Mesenchymal stem cell (in vitro differentiated cells and primary cell): ENCODE data around the gene SPOCK2.

ENCODE experiments used
- DNase-seq: peaks from one replicate; pipeline ENCODE4 v3.0.0-alpha.2; 2013
- H2AFZ ChIP-seq: one replicate; pipeline ENCODE4 v1.6.1; 2013; ENCODE audit warnings: low read depth, mild to moderate bottlenecking, control low read depth, inconsistent platforms, low read length, moderate library complexity
- H2AK5ac ChIP-seq: 2 replicates; pipeline ENCODE4 v1.6.1; 2013; ENCODE audit warnings: low read length, moderate library complexity, mild to moderate bottlenecking, inconsistent platforms; ENCODE audit not compliant: severe bottlenecking
- H2BK120ac ChIP-seq: one replicate; pipeline ENCODE4 v1.6.1; 2013; ENCODE audit warnings: low read depth, mild to moderate bottlenecking, inconsistent platforms, low read length, moderate library complexity
- H2BK12ac ChIP-seq, 2 experiments: one replicate each; pipeline ENCODE4 v1.6.1; 2013; ENCODE audit warnings: inconsistent platforms in 2 of 2, low read length in 2 of 2, mild to moderate bottlenecking in 2 of 2, moderate library complexity in 2 of 2, control low read depth in 1 of 2
- H2BK15ac ChIP-seq: one replicate; pipeline ENCODE4 v1.6.1; 2013; ENCODE audit warnings: mild to moderate bottlenecking, low read depth, inconsistent platforms; ENCODE audit not compliant: poor library complexity, severe bottlenecking
- H2BK5ac ChIP-seq: 2 replicates; pipeline ENCODE4 v1.6.1; 2013; ENCODE audit warnings: low read depth, mild to moderate bottlenecking, low read length, control low read depth, inconsistent platforms; ENCODE audit not compliant: poor library complexity, severe bottlenecking
- H3K14ac ChIP-seq, 2 experiments: one replicate each; pipeline ENCODE4 v1.6.1; 2013; ENCODE audit warnings: inconsistent platforms in 2 of 2, low read length in 2 of 2, control low read depth in 1 of 2, mild to moderate bottlenecking in 1 of 2, moderate library complexity in 1 of 2
- H3K18ac ChIP-seq, 2 experiments: one replicate each; pipeline ENCODE4 v1.6.1; 2013; ENCODE audit warnings: inconsistent platforms in 2 of 2, low read length in 2 of 2, control low read depth in 1 of 2, low read depth in 1 of 2, mild to moderate bottlenecking in 1 of 2
- H3K23ac ChIP-seq, 2 experiments: one replicate each; pipeline ENCODE4 v1.6.1; 2013; ENCODE audit warnings: inconsistent platforms in 2 of 2, low read length in 2 of 2, mild to moderate bottlenecking in 2 of 2, moderate library complexity in 2 of 2, control low read depth in 1 of 2
- H3K27ac ChIP-seq: 2 replicates; pipeline ENCODE4 v1.5.1; 2013; ENCODE audit warnings: mild to moderate bottlenecking, moderate library complexity, low read length, control low read depth, inconsistent platforms; ENCODE audit not compliant: poor library complexity, severe bottlenecking
- H3K27me3 ChIP-seq, 2 experiments: 2 replicates each; pipeline versions ENCODE4 v1.6.1 to v1.7.0; 2013; ENCODE audit warnings: low read length in 2 of 2, mild to moderate bottlenecking in 2 of 2, moderate library complexity in 2 of 2, control low read depth in 1 of 2, inconsistent platforms in 1 of 2; ENCODE audit not compliant: control insufficient read depth in 1 of 2, insufficient read depth in 1 of 2
- H3K36me3 ChIP-seq, 2 experiments: 2 replicates each; pipeline versions ENCODE4 v1.6.1 to v1.7.0; 2013; ENCODE audit warnings: low read length in 2 of 2, control low read depth in 1 of 2, inconsistent platforms in 1 of 2, low read depth in 1 of 2, mild to moderate bottlenecking in 1 of 2; ENCODE audit not compliant: insufficient read depth in 2 of 2, control insufficient read depth in 1 of 2
- H3K4ac ChIP-seq, 2 experiments: one replicate each; pipeline ENCODE4 v1.6.1; 2013; ENCODE audit warnings: inconsistent platforms in 2 of 2, low read length in 2 of 2, mild to moderate bottlenecking in 2 of 2, moderate library complexity in 2 of 2, control low read depth in 1 of 2, low read depth in 1 of 2
- H3K4me1 ChIP-seq: 2 replicates; pipeline ENCODE4 v1.6.1; 2013; ENCODE audit warnings: low read depth, low read length, control low read depth; ENCODE audit not compliant: control insufficient read depth, insufficient read depth
- H3K4me2 ChIP-seq: 2 replicates; pipeline ENCODE4 v1.6.1; 2013; ENCODE audit warnings: low read length, mild to moderate bottlenecking, inconsistent platforms; ENCODE audit not compliant: poor library complexity, severe bottlenecking
- H3K4me3 ChIP-seq, 2 experiments: 2 replicates each; pipeline versions ENCODE4 v1.5.1 to v1.7.0; 2013; ENCODE audit warnings: low read length in 2 of 2, mild to moderate bottlenecking in 2 of 2, control low read depth in 1 of 2, low read depth in 1 of 2; ENCODE audit not compliant: insufficient read depth in 1 of 2
- H3K79me1 ChIP-seq: replicated peaks from 2 replicates; pipeline ENCODE4 v1.6.1; 2013; ENCODE audit warnings: mild to moderate bottlenecking, control low read depth, low read length, inconsistent platforms; ENCODE audit not compliant: poor library complexity, severe bottlenecking
- H3K9ac ChIP-seq: 2 replicates; pipeline ENCODE4 v1.7.0; 2013; ENCODE audit warnings: mild to moderate bottlenecking, low read length, moderate library complexity
- H3K9me3 ChIP-seq: 2 replicates; pipeline ENCODE4 v1.7.0; 2013; ENCODE audit warnings: mild to moderate bottlenecking, low read length; ENCODE audit not compliant: control insufficient read depth
- H4K8ac ChIP-seq: one replicate; pipeline ENCODE4 v1.6.1; 2013; ENCODE audit warnings: inconsistent platforms, mild to moderate bottlenecking, low read length, moderate library complexity
- H4K91ac ChIP-seq: one replicate; pipeline ENCODE4 v1.6.1; 2013; ENCODE audit warnings: mild to moderate bottlenecking, low read length, inconsistent platforms
- WGBS: methylation state at CpG from one replicate; pipeline ENCODE4 v1.1.7; 2013; ENCODE audit warnings: mixed read lengths; 5-methylcytosine and 5-hydroxymethylcytosine counted together

The SPOCK2 gene

GRCh38 chr10:72030762-72031543, 57.4 kb downstream of the SPOCK2 start:
- Histone ChIP-seq H3K27ac (no peak overlapping the region), H2BK120ac (no peak overlapping the region), H3K4ac (no peak overlapping the region), H2BK12ac (peak overlapping the region in 1 of 2 experiments; percentile 47), H3K9me3 (no peaks in the 10 kb centered on the region), H3K18ac (no peak overlapping the region), H2BK15ac (no peak overlapping the region), H3K14ac (peak overlapping the region in 1 of 2 experiments; percentile 76), H3K4me1 (peaks cover 14% of the 10 kb centered on the region), H2BK5ac (no peak overlapping the region), H3K79me1 (no peaks in the 10 kb centered on the region), H3K4me2 (no peak overlapping the region), H4K91ac (no peak overlapping the region), H3K23ac (no peak overlapping the region), H4K8ac (peak overlapping the region; percentile 2), H3K27me3 (peaks cover 0 to 3% of the 10 kb centered on the region in 2 experiments), H3K4me3 (no peak overlapping the region), H2AK5ac (no peak overlapping the region), H3K36me3 (no peaks in the 10 kb centered on the region), H2AFZ (no peak overlapping the region), H3K9ac (no peak overlapping the region)
- no peak for DNase-seq
- WGBS: 85% methylated on average over 18 of the region's 19 CpGs

GRCh38 chr10:72029414-72029813, 58.9 kb downstream of the SPOCK2 start:
- peaks cover 0 to 3% of the 10 kb centered on the region in 2 experiments for H3K27me3 ChIP-seq
- H3K9me3 ChIP-seq: no peaks in the 10 kb centered on the region
- no peak overlapping the region for H2BK12ac ChIP-seq
- H3K18ac ChIP-seq: no peak overlapping the region
- H3K36me3 ChIP-seq: no peaks in the 10 kb centered on the region
- no peak overlapping the region for H3K4me3 ChIP-seq
- no peak overlapping the region for H4K8ac ChIP-seq
- no peak overlapping the region for H2BK120ac ChIP-seq
- DNase-seq: no peak
- H2BK5ac ChIP-seq: no peak overlapping the region
- H3K27ac ChIP-seq: no peak overlapping the region
- no peak overlapping the region for H3K4me2 ChIP-seq
- no peak overlapping the region for H2BK15ac ChIP-seq
- peak overlapping the region in 1 of 2 experiments; percentile 35 for H3K4ac ChIP-seq
- H3K14ac ChIP-seq: no peak overlapping the region
- H3K79me1 ChIP-seq: no peaks in the 10 kb centered on the region
- H3K23ac ChIP-seq: no peak overlapping the region
- peaks cover 6% of the 10 kb centered on the region for H3K4me1 ChIP-seq
- no peak overlapping the region for H4K91ac ChIP-seq
- WGBS: 100% methylated on average over 1 of the region's 1 CpG
- no peak overlapping the region for H2AFZ ChIP-seq
- H2AK5ac ChIP-seq: no peak overlapping the region
- H3K9ac ChIP-seq: no peak overlapping the region

GRCh38 chr10:72027498-72027897, 60.9 kb downstream of the SPOCK2 start:
- Histone ChIP-seq H3K79me1 (no peaks in the 10 kb centered on the region), H3K9me3 (no peaks in the 10 kb centered on the region), H3K4ac (no peak overlapping the region), H3K18ac (no peak overlapping the region), H3K4me2 (no peak overlapping the region), H3K4me3 (no peak overlapping the region), H4K8ac (no peak overlapping the region), H3K4me1 (peaks cover 6% of the 10 kb centered on the region), H3K36me3 (no peaks in the 10 kb centered on the region), H3K27ac (no peak overlapping the region), H3K27me3 (peaks cover 0 to 3% of the 10 kb centered on the region in 2 experiments), H3K9ac (no peak overlapping the region), H2AK5ac (no peak overlapping the region), H2BK12ac (no peak overlapping the region), H2AFZ (no peak overlapping the region), H2BK15ac (no peak overlapping the region), H3K23ac (no peak overlapping the region), H2BK120ac (no peak overlapping the region), H3K14ac (no peak overlapping the region), H4K91ac (no peak overlapping the region), H2BK5ac (no peak overlapping the region)
- peak; percentile 20 for DNase-seq
- WGBS: 19% methylated on average over 4 of the region's 6 CpGs

- Histone ChIP-seq H3K27me3 (peaks cover 0 to 2% of the 10 kb centered on the region in 2 experiments), H2AK5ac (no peak overlapping the region), H3K18ac (no peak overlapping the region), H3K23ac (no peak overlapping the region), H3K4ac (no peak overlapping the region), H4K91ac (no peak overlapping the region), H3K79me1 (no peaks in the 10 kb centered on the region), H4K8ac (no peak overlapping the region), H3K4me3 (peak overlapping the region in 1 of 2 experiments; percentile 0), H3K4me1 (peaks cover 6% of the 10 kb centered on the region), H2AFZ (no peak overlapping the region), H3K36me3 (no peaks in the 10 kb centered on the region), H3K9ac (no peak overlapping the region), H2BK5ac (no peak overlapping the region), H3K9me3 (no peaks in the 10 kb centered on the region), H3K4me2 (no peak overlapping the region), H2BK12ac (no peak overlapping the region), H2BK120ac (no peak overlapping the region), H2BK15ac (no peak overlapping the region), H3K14ac (no peak overlapping the region), H3K27ac (no peak overlapping the region)
- no peak for DNase-seq
- 93% methylated on average over 14 of the region's 14 CpGs for WGBS
Observed at GRCh38 chr10:72026278-72027111, 61.9 kb downstream of the SPOCK2 start.
